ENCODE data around the gene ZFP30.

The ZFP30 gene

DNA sequence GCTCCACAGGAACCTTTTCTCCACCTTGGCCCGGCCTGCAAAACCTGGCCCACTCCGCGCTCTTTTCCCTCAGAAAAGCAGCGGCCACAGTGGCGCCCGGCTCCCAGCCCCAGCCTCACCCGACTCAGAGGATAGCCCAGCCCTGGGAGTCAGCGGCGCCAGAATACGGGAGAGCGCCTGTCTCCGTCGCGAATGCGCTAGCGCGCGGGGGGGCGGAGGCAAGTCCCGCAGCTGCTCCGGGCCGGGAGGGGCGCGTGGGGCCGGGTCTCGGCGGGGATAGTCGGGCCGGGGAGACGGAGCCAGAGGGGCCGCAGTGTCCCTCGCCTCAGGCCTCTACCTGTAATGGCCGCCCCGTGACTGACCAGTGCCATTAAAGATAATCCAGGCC is at the start of gene ZFP30:
Gene ZFP30, minus strand, starts transcription at position 165 of the 388 bp plus-strand sequence. CDS start 7,643 bp downstream, outside the sequence.
- Histone ChIP-seq H3K9me2 (replicated peaks; ENCODE audit: insufficient read depth, low read length) (no peaks in the 10 kb centered on the region), H3K4me2 (ENCODE audit: low read depth, low read length, poor library complexity, severe bottlenecking) (peak within 1 kb of the TSS; percentile 91), H3K27me3 (ENCODE audit: low read length) (no peaks in the 10 kb centered on the region), H4K20me1 (ENCODE audit: low read depth, low read length) (no peaks in the 10 kb centered on the region), H3K27ac (ENCODE audit: low read depth, low read length) (peak within 1 kb of the TSS; percentile 41), H3F3A (ENCODE audit: insufficient read depth) (peaks cover 15% of the 10 kb centered on the region; the same call in 1 of the 2 replicates), H3K9ac (ENCODE audit: low read length) (peak within 1 kb of the TSS; percentile 67), H3K4me3 (ENCODE audit: insufficient read depth, low read length, poor library complexity, severe bottlenecking) (peak within 1 kb of the TSS; percentile 63), H3K79me2 (ENCODE audit: insufficient read depth, low read length) (peaks cover 35% of the 10 kb centered on the region), H3K36me3 (ENCODE audit: low read length) (0 out of 2 replicates have a peak, but pooled peaks cover 3% of the 10 kb centered on the region), H2AFZ (ENCODE audit: low read depth, low read length, severe bottlenecking) (peak within 1 kb of the TSS; percentile 98), H3K9me3 (ENCODE audit: insufficient read depth, low read length) (no peaks in the 10 kb centered on the region)
- TF ChIP-seq, protein P1, sequence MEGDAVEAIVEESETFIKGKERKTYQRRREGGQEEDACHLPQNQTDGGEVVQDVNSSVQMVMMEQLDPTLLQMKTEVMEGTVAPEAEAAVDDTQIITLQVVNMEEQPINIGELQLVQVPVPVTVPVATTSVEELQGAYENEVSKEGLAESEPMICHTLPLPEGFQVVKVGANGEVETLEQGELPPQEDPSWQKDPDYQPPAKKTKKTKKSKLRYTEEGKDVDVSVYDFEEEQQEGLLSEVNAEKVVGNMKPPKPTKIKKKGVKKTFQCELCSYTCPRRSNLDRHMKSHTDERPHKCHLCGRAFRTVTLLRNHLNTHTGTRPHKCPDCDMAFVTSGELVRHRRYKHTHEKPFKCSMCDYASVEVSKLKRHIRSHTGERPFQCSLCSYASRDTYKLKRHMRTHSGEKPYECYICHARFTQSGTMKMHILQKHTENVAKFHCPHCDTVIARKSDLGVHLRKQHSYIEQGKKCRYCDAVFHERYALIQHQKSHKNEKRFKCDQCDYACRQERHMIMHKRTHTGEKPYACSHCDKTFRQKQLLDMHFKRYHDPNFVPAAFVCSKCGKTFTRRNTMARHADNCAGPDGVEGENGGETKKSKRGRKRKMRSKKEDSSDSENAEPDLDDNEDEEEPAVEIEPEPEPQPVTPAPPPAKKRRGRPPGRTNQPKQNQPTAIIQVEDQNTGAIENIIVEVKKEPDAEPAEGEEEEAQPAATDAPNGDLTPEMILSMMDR (IDR thresholded peaks at IDR 0.05; ENCODE audit: insufficient read depth, low read length, poor library complexity, severe bottlenecking), result no peak
- no peak for TF ChIP-seq EZH2phosphoT487 (conservative IDR thresholded peaks at IDR 0.05; ENCODE audit: low read length)

DNA sequence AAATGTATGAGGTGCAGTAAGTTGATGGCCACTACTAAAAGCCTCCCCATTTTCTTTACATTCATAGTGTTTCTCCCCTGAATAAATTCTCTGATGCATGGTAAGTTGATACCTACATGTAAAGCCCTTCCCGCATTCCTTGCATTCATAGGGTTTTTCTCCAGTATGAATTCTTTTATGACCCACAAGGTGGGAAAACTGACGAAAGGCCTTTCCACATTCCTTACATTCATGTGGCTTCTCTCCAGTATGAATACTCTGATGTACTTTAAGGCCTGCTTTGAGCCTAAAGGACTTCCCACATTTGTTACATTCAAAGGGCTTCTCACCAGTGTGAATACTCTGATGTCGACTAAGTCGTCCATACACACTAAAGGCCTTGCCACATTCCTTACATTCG is 43.8 kb upstream of the ZFP30 start:
- H3K4me3 ChIP-seq (ENCODE audit: insufficient read depth, low read length, poor library complexity, severe bottlenecking), result no peak overlapping the region
- no peaks in the 10 kb centered on the region for H4K20me1 ChIP-seq (ENCODE audit: low read depth, low read length)
- no peaks in the 10 kb centered on the region for H3K9me2 ChIP-seq (replicated peaks; ENCODE audit: insufficient read depth, low read length)
- no peak overlapping the region for H3K9ac ChIP-seq (ENCODE audit: low read length)
- TF ChIP-seq, protein P1 (IDR thresholded peaks at IDR 0.05; ENCODE audit: insufficient read depth, low read length, poor library complexity, severe bottlenecking), result no peak
- H3K79me2 ChIP-seq (ENCODE audit: insufficient read depth, low read length), result no peaks in the 10 kb centered on the region
- H3K36me3 ChIP-seq (ENCODE audit: low read length), result peaks cover 34% of the 10 kb centered on the region
- no peak overlapping the region for H3K4me2 ChIP-seq (ENCODE audit: low read depth, low read length, poor library complexity, severe bottlenecking)
- H3K27me3 ChIP-seq (ENCODE audit: low read length), result no peaks in the 10 kb centered on the region
- no peak overlapping the region for H2AFZ ChIP-seq (ENCODE audit: low read depth, low read length, severe bottlenecking)
- H3F3A ChIP-seq (ENCODE audit: insufficient read depth), result peaks cover 5% of the 10 kb centered on the region; the same call in 1 of the 2 replicates
- H3K27ac ChIP-seq (ENCODE audit: low read depth, low read length), result no peak overlapping the region
- H3K9me3 ChIP-seq (ENCODE audit: insufficient read depth, low read length), result no peaks in the 10 kb centered on the region

DNA sequence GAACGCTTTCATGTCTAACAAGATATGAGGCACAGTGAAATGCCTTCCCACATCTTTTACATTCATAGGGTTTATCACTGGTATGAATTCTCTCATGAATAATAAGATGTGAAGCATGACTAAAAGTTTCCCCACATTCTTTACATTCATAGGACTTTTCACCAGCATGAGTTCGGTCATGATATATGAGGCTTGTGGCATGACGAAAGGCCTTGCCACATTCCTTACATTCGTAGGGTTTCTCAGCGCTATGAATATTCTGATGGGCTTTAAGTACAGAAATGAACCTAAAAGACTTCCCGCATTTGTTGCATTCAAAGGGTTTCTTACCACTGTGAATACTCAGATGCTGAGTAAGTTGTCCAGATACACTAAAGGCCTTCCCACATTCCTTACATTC is 43.0 kb upstream of the ZFP30 start:
- TF ChIP-seq, protein P1 (IDR thresholded peaks at IDR 0.05; ENCODE audit: insufficient read depth, low read length, poor library complexity, severe bottlenecking), result no peak
- TF ChIP-seq EZH2phosphoT487 (conservative IDR thresholded peaks at IDR 0.05; ENCODE audit: low read length), result no peak
- Histone ChIP-seq H3K4me3 (ENCODE audit: insufficient read depth, low read length, poor library complexity, severe bottlenecking) (no peak overlapping the region), H3K9me3 (ENCODE audit: insufficient read depth, low read length) (no peaks in the 10 kb centered on the region), H3K9me2 (replicated peaks; ENCODE audit: insufficient read depth, low read length) (no peaks in the 10 kb centered on the region), H2AFZ (ENCODE audit: low read depth, low read length, severe bottlenecking) (no peak overlapping the region), H3K27me3 (ENCODE audit: low read length) (no peaks in the 10 kb centered on the region), H3K27ac (ENCODE audit: low read depth, low read length) (no peak overlapping the region), H3F3A (ENCODE audit: insufficient read depth) (peaks cover 5% of the 10 kb centered on the region; the same call in 1 of the 2 replicates), H4K20me1 (ENCODE audit: low read depth, low read length) (no peaks in the 10 kb centered on the region), H3K4me2 (ENCODE audit: low read depth, low read length, poor library complexity, severe bottlenecking) (no peak overlapping the region), H3K79me2 (ENCODE audit: insufficient read depth, low read length) (no peaks in the 10 kb centered on the region), H3K36me3 (ENCODE audit: low read length) (peaks cover 29% of the 10 kb centered on the region), H3K9ac (ENCODE audit: low read length) (no peak overlapping the region)
